Stimulated activated CD4-positive, alpha-beta T cell treated with anti-CD3 and anti-CD28 coated beads, Interleukin-12 subunit alpha, Interleukin-12 subunit beta, amount 100 ng/mL, for 24 hours (primary cell): ENCODE results near the gene CADM4.

ENCODE experiments used
- DNase-seq, 2 experiments: peaks; one replicate each; pipeline ENCODE4 v3.0.0-alpha.2; 2020; ENCODE audit warnings: low read depth in 2 of 2

The CADM4 gene

GRCh38 chr19:43634068-43634467, 5.6 kb downstream of the CADM4 start:
- DNase-seq = no peak

- no peak for DNase-seq
These were observed 6.1 kb downstream of the CADM4 start for GRCh38 chr19:43633520-43633919.

- DNase-seq = no peak
These were observed 8.2 kb downstream of the CADM4 start for GRCh38 chr19:43631491-43631890.

GRCh38 chr19:43628646-43629326, 10.9 kb downstream of the CADM4 start:
- DNase-seq = no peak

GRCh38 chr19:43626838-43627237, 12.8 kb downstream of the CADM4 start:
- DNase-seq = no peak

DNA sequence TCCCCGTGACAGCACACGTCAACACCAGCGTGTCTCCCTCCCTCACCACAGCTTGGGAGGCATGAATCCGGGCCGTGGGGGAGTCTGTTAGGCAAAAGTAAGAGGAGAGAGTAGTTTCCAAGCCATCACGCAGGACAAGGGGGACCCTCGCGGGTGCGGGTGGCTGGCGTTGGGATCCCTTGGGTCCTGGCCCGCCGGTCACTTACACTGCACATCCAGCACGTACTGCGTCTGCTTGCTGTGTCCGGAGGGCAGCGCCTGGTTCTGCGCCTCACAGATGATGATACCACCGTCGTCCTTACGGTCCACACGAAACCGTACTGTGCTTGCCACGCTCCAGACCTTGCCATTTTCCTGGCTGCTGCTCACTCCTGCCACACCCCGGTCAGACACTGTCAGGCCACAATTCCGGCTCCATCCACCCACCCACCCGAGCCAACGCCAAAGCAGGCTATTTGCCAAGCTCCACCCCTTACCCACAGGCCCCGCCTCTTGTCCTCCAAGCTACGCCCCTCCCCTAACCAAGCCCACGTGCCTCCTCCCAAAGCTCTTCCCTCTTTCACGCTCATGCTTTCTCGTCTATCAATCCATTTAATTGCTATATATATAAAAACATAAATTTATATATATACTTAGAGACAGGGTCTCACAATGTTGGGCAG, 13.6 kb downstream of the CADM4 start:
- no peak for DNase-seq

DNA sequence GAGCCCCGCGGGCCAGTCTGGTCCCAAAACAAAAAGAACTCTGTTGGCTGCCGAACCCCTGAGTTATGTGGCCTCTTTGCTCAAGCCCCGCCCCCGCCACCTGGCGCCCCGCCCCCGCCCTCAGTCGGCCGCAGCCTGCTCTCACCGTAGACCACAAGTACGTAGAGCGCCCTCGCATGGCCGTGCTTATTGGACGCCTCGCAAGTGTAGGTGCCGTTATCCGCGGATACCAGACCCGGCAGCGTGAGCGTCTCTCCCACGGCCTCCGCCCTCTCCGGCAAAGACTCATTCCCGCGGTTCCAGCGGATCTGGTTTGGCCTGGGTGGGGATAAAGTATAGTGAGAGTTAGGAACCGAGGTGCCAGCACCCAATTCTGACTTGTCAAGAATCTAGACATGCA, 14.7 kb downstream of the CADM4 start:
- peak; percentile 65 to 86 for DNase-seq

GRCh38 chr19:43623889-43624670, 15.6 kb downstream of the CADM4 start:
- no peak for DNase-seq

DNA sequence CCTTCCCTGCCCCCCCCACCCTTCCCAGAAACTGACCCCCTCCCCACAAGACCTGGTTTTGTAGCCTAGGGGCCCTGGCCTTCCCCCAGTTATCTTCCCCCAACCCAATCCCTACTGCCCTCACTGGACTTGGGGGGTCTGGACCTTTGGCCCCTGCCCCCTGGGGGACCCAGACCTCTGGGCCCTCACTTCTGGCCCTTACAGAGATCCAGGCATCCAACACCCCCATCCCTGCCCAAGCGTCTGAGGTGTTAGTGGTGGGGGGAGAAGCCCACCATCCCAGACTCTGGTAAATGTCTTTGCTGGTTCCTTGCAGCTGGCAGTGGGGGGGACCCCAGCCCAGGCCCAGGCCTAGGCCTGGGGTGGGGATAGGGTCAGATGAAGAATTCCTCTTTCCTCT, 16.7 kb downstream of the CADM4 start:
- DNase-seq = no peak

DNA sequence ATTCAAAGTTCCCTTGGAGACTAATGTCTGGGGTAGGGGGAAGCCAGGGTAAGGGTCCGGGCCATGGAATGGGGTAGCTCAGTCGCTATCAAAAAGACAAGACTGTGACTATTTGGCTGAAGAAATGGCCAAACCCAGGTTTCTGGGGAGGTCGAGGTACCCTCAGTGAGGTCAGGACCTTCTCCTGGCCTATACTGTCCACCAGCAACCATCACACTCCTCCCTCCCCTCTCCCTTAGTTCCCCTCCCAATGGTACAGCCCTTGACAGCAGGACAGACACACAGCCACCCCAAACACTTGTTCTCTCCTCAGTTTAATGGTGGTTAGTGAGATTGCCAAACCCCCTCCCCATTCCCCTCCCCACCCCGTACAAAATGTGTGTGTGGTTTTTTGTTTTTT, 17.6 kb downstream of the CADM4 start:
- no peak for DNase-seq

GRCh38 chr19:43620061-43621001, 19.3 kb downstream of the CADM4 start:
- peak in 1 of 2 experiments; percentile 79 for DNase-seq

DNA sequence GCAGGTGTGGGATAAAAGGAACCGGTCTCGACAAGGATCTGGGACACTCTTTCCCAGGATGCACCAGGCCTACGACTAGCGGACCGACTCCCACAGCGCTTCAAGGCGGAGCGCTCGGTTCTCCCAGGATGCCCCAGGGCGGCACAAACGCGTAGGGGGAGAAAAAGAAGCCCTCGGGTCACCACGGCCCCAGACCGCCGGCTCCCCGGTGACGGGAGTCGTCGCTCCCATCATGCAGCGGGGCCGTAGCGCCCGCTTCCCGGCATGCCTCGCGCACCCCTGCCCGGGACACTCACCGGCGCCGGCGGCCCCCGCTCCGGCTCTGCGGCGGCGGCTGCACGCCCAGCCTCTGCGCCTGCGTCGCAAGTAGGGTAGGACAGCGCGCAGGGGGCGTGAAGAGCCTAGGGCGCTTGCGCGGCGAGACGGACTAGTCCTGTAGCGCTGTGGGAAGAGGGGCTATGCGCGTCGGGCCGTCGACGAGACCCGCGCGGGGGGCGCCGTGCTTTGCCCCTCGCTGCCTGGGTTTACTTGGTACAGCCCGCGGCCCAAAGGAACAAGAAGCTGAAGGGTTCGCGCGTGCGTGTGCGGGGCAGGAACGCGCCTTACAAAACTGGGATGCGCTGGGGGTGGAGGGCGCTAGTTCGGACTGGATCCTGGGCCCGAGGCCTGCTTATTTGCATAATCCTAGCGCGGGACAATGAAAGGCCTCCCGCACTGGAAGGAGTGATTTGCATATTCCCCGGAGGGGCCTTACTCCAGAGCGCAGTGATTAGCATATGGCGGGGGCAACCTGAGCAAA, 20.2 kb downstream of the CADM4 start, which contains the start of gene ZNF428:
Gene ZNF428 (minus strand): TSS at position 368 of the 799 bp plus-strand sequence. CDS start 5,325 bp downstream, outside the sequence.
- DNase-seq = peak; percentile 75 to 85

DNA sequence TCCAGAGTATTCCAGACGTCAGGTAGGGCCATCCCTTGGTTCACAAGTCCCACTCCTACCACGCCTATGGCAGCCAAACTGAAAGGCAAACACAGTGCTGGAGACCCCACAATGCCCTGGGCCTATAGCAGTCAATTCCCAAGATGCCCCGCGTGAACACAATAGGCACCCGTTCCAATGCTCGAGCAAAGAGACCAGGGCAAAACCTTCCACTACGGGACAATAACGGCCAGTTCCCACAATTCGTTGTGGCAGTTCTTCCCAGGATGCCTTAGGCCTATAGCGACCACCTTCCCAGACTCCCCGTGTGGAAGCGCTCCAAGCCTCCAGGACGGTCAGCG, 20.8 kb downstream of the CADM4 start:
- DNase-seq = peak; percentile 30 to 44

DNA sequence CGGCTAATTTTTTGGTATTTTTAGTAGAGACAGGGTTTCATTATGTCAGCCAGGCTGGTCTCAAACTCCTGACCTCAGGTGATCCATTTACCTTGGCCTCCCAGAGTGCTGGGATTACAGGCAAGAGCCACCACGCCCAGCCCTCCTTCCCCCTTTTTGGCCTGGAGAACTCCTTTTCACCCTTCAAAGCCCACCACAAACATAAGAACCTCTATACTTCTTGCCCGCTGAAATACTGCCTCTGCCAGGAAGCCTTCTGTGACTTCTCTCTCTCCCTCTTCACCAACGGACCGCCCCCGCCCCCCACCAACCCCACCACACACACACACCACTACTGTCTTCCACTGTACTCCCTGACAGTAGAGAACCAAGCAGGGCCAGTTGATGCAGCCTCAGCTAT, 22.7 kb downstream of the CADM4 start:
- DNase-seq = no peak

- no peak for DNase-seq
These were observed 23.3 kb downstream of the CADM4 start for GRCh38 chr19:43616306-43616705.

GRCh38 chr19:43612374-43612773, 27.3 kb downstream of the CADM4 start:
- DNase-seq = no peak

GRCh38 chr19:43611788-43612187, 27.9 kb downstream of the CADM4 start, which contains the start of gene SRRM5:
Gene SRRM5, plus strand, starts transcription at chr19:43612088. Its CDS starts 34 bp downstream, at chr19:43612122.
- DNase-seq = no peak

- no peak for DNase-seq
These were observed 29.2 kb downstream of the CADM4 start for GRCh38 chr19:43610493-43610892.

DNA sequence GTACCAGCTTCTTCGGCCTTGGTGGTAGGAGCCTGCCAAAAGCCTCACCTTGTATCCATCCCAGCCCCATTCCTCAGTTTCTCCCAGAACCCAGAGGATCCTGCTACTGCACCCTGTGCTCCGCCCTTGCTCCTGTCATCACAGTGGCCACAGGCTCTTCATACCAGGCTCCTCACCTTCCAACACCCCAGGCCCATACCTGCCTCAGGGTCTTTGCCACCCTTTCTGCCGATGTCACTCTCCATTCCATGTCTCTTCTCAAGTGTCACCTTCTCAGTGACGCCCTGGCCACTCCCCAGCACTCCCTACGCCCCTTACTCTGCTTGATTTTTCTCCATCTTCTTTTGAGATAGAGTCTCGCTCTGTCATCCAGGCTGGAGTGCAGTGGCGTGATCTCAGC, 29.8 kb downstream of the CADM4 start:
- DNase-seq = no peak
